Upper lobe of left lung (tissue), 4 donors: ENCODE data around the gene MAN1A2.

Experiments used
- CTCF ChIP-seq, 6 experiments: fragments of 450-650 bp in 4 of 6; fragments of 200-600 bp in 2 of 6; sonication (generic) in 2 of 6; IDR thresholded peaks; one replicate each; pipeline ENCODE4 v1.5.1; 2016 to 2019; ENCODE audit warnings: antibody characterized with exemption in 6 of 6
- POLR2A ChIP-seq, 4 donors: fragments of 450-650 bp; IDR thresholded peaks; one replicate each; pipeline ENCODE4 v1.5.1; 2016 to 2017; ENCODE audit warnings: antibody characterized with exemption in 4 of 4, mild to moderate bottlenecking in 2 of 4

- no peak for TF ChIP-seq CTCF (IDR thresholded peaks at IDR 0.05)
- no peak for TF ChIP-seq POLR2A (IDR thresholded peaks at IDR 0.05)
Observed at GRCh38 chr1:117318011-117318410, 49.2 kb upstream of the MAN1A2 start.
